ENCODE measurements around the gene ESR1.

DNA sequence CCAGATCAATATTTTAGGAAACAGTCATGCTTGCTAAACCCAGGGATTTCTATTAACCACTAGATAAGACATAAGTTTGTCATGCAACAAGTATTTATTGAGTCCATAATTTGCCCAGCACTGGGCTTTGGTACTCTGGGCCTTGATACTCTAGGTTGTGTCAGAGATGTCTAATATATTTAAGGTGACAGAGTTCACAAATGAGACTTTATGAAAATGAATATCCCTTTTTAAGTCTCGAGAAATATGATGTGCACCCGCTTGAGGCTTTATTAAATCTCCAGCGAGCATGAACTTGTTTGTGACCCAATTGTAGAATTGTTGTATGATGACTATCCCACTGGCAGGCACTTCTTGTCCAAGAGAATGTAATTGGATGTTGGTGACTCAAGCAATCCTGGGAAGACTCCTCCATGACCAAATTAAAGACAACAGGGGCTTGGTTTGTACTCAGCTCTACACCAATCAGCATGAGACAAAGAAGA lies 109.2 kb downstream of the ESR1 start:
- TF ChIP-seq, protein P1, sequence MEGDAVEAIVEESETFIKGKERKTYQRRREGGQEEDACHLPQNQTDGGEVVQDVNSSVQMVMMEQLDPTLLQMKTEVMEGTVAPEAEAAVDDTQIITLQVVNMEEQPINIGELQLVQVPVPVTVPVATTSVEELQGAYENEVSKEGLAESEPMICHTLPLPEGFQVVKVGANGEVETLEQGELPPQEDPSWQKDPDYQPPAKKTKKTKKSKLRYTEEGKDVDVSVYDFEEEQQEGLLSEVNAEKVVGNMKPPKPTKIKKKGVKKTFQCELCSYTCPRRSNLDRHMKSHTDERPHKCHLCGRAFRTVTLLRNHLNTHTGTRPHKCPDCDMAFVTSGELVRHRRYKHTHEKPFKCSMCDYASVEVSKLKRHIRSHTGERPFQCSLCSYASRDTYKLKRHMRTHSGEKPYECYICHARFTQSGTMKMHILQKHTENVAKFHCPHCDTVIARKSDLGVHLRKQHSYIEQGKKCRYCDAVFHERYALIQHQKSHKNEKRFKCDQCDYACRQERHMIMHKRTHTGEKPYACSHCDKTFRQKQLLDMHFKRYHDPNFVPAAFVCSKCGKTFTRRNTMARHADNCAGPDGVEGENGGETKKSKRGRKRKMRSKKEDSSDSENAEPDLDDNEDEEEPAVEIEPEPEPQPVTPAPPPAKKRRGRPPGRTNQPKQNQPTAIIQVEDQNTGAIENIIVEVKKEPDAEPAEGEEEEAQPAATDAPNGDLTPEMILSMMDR (IDR thresholded peaks at IDR 0.05) = no peak
- TF ChIP-seq POLR2A (IDR thresholded peaks at IDR 0.05) = no peak

Data from tibial nerve (tissue), 3 donors.